ENCODE measurements around the gene DLGAP1.
A peak's percentile ranks its signal among the peaks of the same experiment; 100 is the strongest.

DNA sequence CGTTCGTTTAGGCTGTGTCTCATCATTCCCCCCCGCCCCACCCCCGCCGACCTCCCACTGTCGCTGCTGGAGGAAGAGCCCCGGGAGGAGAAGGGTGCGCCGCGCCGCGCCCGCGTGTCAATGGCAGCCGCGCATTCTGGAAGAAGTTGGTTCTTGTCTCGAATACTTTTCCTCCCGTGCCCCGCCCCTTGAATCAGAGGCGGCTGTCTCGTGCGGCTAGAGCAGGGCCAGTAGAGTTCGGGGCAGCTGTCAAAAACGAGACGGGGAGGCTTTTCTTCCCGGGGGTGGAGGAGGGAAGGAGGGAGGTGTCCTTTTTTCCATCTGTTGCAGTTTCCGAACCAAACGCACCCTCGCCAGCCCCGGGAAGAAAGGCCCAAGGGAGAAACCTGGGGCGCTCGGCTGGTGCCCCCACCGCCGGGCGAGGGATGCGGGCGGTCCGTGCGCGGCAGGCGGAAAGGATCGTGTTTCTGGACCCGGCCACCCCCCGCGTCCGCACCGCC is 1005.5 kb downstream of the DLGAP1 start:
- TF ChIP-seq RAD21 (IDR thresholded peaks at IDR 0.05; ENCODE audit: low read depth), result no peak
- TF ChIP-seq, protein P1, sequence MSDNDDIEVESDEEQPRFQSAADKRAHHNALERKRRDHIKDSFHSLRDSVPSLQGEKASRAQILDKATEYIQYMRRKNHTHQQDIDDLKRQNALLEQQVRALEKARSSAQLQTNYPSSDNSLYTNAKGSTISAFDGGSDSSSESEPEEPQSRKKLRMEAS (IDR thresholded peaks at IDR 0.05), result peak; percentile 87

All from Ishikawa (cell line).